HL-60/S4 (cell line): ENCODE results near the gene SIGLEC15.

Experiments
- in situ Hi-C: fragments of 300-500 bp; cut with MboI; formaldehyde crosslinking; loops from 2 replicates; pipeline ENCODE4 v1.14.3; 2022; ENCODE audit warnings: low sequenced_read_pairs

The SIGLEC15 gene

GRCh38 chr18:45874491-45875184, 49.2 kb downstream of the SIGLEC15 start:
- in situ Hi-C loops = no loop called here

GRCh38 chr18:45876161-45876560, 50.7 kb downstream of the SIGLEC15 start:
- in situ Hi-C loops = no loop called here

GRCh38 chr18:45877403-45877802, 51.9 kb downstream of the SIGLEC15 start:
- in situ Hi-C loops = no loop called here

GRCh38 chr18:45879681-45880655, 54.5 kb downstream of the SIGLEC15 start:
- in situ Hi-C loops = no loop called here

- in situ Hi-C loops = no loop called here
Measured at GRCh38 chr18:45880876-45881558, 55.5 kb downstream of the SIGLEC15 start.

- in situ Hi-C loops = no loop called here
Measured at GRCh38 chr18:45887585-45887984, 62.1 kb downstream of the SIGLEC15 start.

- in situ Hi-C loops = no loop called here
Measured at GRCh38 chr18:45889419-45890064, 64.1 kb downstream of the SIGLEC15 start.

- in situ Hi-C loops = no loop called here
Measured at GRCh38 chr18:45890606-45891005, 65.1 kb downstream of the SIGLEC15 start.

GRCh38 chr18:45891806-45892205, 66.3 kb downstream of the SIGLEC15 start:
- in situ Hi-C loops = no loop called here
